HepG2 (cell line): ENCODE data around the gene TMEM184C. TPM values are rescaled to one million over a fixed set of nuclear protein-coding genes. Genes with fewer than 3 reads are reported as not detected.

Experiments used
- CREB1 ChIP-seq, 2 experiments: fragments of 450-650 bp in 1 of 2; IDR thresholded peaks; 2 replicates each; pipeline ENCODE4 v1.6.1; 2016 to 2017; ENCODE audit warnings: control low read depth in 1 of 2, mild to moderate bottlenecking in 1 of 2, missing compliant biosample characterization in 1 of 2, missing genetic modification characterization in 1 of 2
- FOXO4 ChIP-seq: sonication (generic); formaldehyde crosslinking; conservative IDR thresholded peaks from 2 replicates; pipeline ENCODE4 v1.8.1; 2023; ENCODE audit warnings: missing genetic modification reagents
- IRF2 ChIP-seq: IDR thresholded peaks from 2 replicates; pipeline ENCODE4 v1.6.1; 2018; ENCODE audit warnings: missing genetic modification reagents, missing compliant biosample characterization
- KLF13 ChIP-seq: sonication (generic); formaldehyde crosslinking; IDR thresholded peaks from 2 replicates; pipeline ENCODE4 v1.4.0; 2020; ENCODE audit warnings: mild to moderate bottlenecking, missing genetic modification reagents
- KLF16 ChIP-seq, 2 experiments: sonication (generic) in 1 of 2; formaldehyde crosslinking in 1 of 2; IDR thresholded peaks; 2 replicates each; pipeline versions ENCODE4 v1.6.1 to v1.8.0; 2016 to 2023; ENCODE audit warnings: missing genetic modification reagents in 2 of 2, missing compliant biosample characterization in 1 of 2
- MED8 ChIP-seq: sonication (generic); formaldehyde crosslinking; IDR thresholded peaks from 2 replicates; pipeline ENCODE4 v1.8.1; 2023; ENCODE audit warnings: mild to moderate bottlenecking, missing genetic modification reagents; ENCODE audit not compliant: insufficient replicate concordance
- MTA3 ChIP-seq: sonication (generic); formaldehyde crosslinking; IDR thresholded peaks from 2 replicates; pipeline ENCODE4 v1.4.0; 2020; ENCODE audit warnings: missing genetic modification reagents
- NFE2 ChIP-seq: sonication (generic); formaldehyde crosslinking; IDR thresholded peaks from 2 replicates; pipeline ENCODE4 v1.4.0; 2020; ENCODE audit warnings: missing genetic modification reagents
- NFKBIZ ChIP-seq: IDR thresholded peaks from 2 replicates; pipeline ENCODE4 v1.6.1; 2018; ENCODE audit warnings: missing genetic modification reagents, missing compliant biosample characterization
- PITX1 ChIP-seq: sonication (generic); formaldehyde crosslinking; IDR thresholded peaks from 2 replicates; pipeline ENCODE4 v1.5.1; 2020; ENCODE audit warnings: mild to moderate bottlenecking, missing genetic modification reagents
- SMARCC2 ChIP-seq: fragments of 450-650 bp; IDR thresholded peaks from 2 replicates; pipeline ENCODE4 v1.6.1; 2017; ENCODE audit warnings: antibody characterized with exemption, mild to moderate bottlenecking
- SP5 ChIP-seq: IDR thresholded peaks from 2 replicates; pipeline ENCODE4 v1.6.1; 2016; ENCODE audit warnings: low read depth, borderline replicate concordance
- UBTF ChIP-seq: sonication (generic); formaldehyde crosslinking; IDR thresholded peaks from 2 replicates; pipeline ENCODE4 v1.4.0; 2020; ENCODE audit warnings: mild to moderate bottlenecking, missing genetic modification reagents
- ZBTB21 ChIP-seq: sonication (generic); formaldehyde crosslinking; IDR thresholded peaks from 2 replicates; pipeline ENCODE4 v1.4.0; 2020; ENCODE audit warnings: missing genetic modification reagents
- ZNF225 ChIP-seq: sonication (generic); formaldehyde crosslinking; IDR thresholded peaks from 2 replicates; pipeline ENCODE4 v1.4.0; 2020; ENCODE audit warnings: mild to moderate bottlenecking, missing genetic modification reagents
- ZNF30 ChIP-seq: sonication (generic); formaldehyde crosslinking; IDR thresholded peaks from 2 replicates; pipeline ENCODE4 v1.5.0; 2020; ENCODE audit warnings: mild to moderate bottlenecking, missing genetic modification reagents
- ZNF432 ChIP-seq: sonication (generic); formaldehyde crosslinking; IDR thresholded peaks from 2 replicates; pipeline ENCODE4 v1.5.0; 2020; ENCODE audit warnings: missing genetic modification reagents, mild to moderate bottlenecking, borderline replicate concordance
- ZNF644 ChIP-seq: IDR thresholded peaks from 2 replicates; pipeline ENCODE4 v1.6.1; 2016; ENCODE audit warnings: low read depth
- ZNF777 ChIP-seq: sonication (generic); formaldehyde crosslinking; IDR thresholded peaks from 2 replicates; pipeline ENCODE4 v1.4.0; 2020; ENCODE audit warnings: missing genetic modification reagents
- polyA plus RNA-seq, 8 experiments: library from polyadenylated mRNA; depleted of rRNA in 3 of 8; stranded (reverse) in 7 of 8; unstranded in 1 of 8; fragments of >200 nt; fragmentation: Illumina TruSeq in 4 of 8; extraction: Trizol in 4 of 8; gene quantifications; 2 replicates each; pipeline versions ENCODE4 v1.2.1 to v1.2.3, GENCODE V29; 2011 to 2016; ENCODE audit warnings: low read depth in 4 of 8, missing spikeins in 1 of 8, mixed read lengths in 1 of 8; ENCODE audit not compliant: insufficient read depth in 1 of 8
- total RNA-seq, 5 experiments: library from RNA; depleted of rRNA; stranded (reverse); fragments of >200 nt; fragmentation: Illumina TruSeq; extraction: Trizol; gene quantifications; 2 replicates each; pipeline ENCODE4 v1.2.3, GENCODE V29; 2016; ENCODE audit warnings: low read depth in 1 of 5
- TF ChIP-seq, protein P1 (sequence below): sonication (generic); formaldehyde crosslinking; IDR thresholded peaks from 2 replicates; pipeline ENCODE4 v1.4.0; 2020; ENCODE audit warnings: mild to moderate bottlenecking, missing genetic modification reagents
- TF ChIP-seq, protein P2 (sequence below): sonication (generic); formaldehyde crosslinking; IDR thresholded peaks from 2 replicates; pipeline ENCODE4 v1.4.0; 2020; ENCODE audit warnings: missing genetic modification reagents
- TF ChIP-seq, protein P3 (sequence below): IDR thresholded peaks from 2 replicates; pipeline ENCODE4 v1.6.1; 2018; ENCODE audit warnings: missing genetic modification reagents, mild to moderate bottlenecking, missing compliant biosample characterization

TMEM184C gene
- total and polyA plus RNA-seq, 2 of the 13 experiments (the other 11 are each of a cell fraction or from before 2014, with no cell fraction given): 13.9 to 26.1 TPM

DNA sequence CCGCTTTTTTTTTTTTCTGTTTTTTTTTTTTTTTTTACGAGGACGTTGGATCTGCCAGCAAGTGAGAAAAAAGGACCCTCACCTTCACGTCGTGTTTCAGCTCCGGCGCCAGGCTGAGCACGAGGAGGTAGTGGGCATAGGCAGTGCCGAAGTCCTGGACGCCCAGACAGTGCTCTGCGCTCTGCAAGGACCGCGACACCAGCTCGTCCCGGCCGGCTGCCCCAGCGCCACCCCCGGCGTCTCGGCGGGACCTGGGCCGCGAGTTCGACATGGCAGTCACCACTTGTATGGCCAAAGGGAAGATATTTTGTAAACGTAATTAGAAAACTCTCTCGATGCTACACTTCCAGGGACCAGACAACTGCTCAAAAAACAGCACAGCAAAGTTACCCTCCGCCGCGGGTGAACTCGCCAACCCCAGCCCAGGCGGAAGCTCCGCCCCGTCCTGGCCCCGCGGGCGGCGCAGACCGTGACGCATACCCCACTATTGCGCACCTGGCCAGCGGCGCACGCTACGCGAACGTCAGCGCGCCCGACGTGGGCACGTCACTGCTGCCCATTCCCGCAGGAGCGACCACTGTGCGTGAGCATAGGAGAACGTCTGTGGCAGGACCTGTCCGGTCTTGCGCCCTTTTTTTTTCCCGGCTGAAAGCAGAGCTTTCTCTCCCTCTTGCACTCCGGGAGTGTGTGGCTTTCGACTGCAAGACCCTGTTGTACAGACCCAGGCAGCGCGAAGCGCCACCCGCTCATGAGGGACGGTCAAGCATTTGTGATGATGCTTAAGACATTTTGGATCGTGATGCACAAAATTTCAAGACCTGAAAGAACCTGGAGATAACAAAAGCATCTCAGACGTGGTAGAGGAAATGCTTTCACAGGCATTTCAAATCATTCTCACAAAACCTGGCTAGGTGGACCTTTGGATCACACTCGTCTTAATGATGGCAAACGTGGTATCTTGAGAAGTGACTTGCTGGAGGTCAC is 66.8 kb downstream of the TMEM184C start, which contains the start of gene PRMT9 (continued):
- TF ChIP-seq CREB1 (IDR thresholded peaks at IDR 0.05): peak; percentile 97
- peak; percentile 98 for TF ChIP-seq CREB1 (CRISPR knock-in tag; IDR thresholded peaks at IDR 0.05)
- no peak for TF ChIP-seq NFE2
- no peak for TF ChIP-seq SMARCC2
- TF ChIP-seq ZNF644: no peak
- TF ChIP-seq UBTF (CRISPR knock-in tag): peak; percentile 87
- TF ChIP-seq ZNF432: no peak
- no peak for TF ChIP-seq MTA3 (CRISPR knock-in tag)
- TF ChIP-seq NFKBIZ (CRISPR knock-in tag): no peak
- TF ChIP-seq KLF13 (CRISPR knock-in tag): no peak
- TF ChIP-seq, protein P1, sequence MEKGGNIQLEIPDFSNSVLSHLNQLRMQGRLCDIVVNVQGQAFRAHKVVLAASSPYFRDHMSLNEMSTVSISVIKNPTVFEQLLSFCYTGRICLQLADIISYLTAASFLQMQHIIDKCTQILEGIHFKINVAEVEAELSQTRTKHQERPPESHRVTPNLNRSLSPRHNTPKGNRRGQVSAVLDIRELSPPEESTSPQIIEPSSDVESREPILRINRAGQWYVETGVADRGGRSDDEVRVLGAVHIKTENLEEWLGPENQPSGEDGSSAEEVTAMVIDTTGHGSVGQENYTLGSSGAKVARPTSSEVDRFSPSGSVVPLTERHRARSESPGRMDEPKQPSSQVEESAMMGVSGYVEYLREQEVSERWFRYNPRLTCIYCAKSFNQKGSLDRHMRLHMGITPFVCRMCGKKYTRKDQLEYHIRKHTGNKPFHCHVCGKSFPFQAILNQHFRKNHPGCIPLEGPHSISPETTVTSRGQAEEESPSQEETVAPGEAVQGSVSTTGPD (CRISPR knock-in tag): no peak
- TF ChIP-seq MED8 (CRISPR knock-in tag): no peak
- TF ChIP-seq FOXO4 (CRISPR knock-in tag): no peak
- peak; percentile 71; the same call in 1 of the 2 replicates for TF ChIP-seq ZNF225 (CRISPR knock-in tag)
- no peak for TF ChIP-seq ZNF30 (CRISPR knock-in tag)
- peak; percentile 55; the same call in 1 of the 2 replicates for TF ChIP-seq SP5 (CRISPR knock-in tag)
- TF ChIP-seq IRF2: peak; percentile 83; the same call in 1 of the 2 replicates
- peak in 1 of 2 experiments; percentile 52; a peak in 1 of 4 replicates for TF ChIP-seq KLF16 (CRISPR knock-in tag; IDR thresholded peaks at IDR 0.05)
- peak; percentile 50; the same call in 1 of the 2 replicates for TF ChIP-seq PITX1
- TF ChIP-seq ZBTB21: peak; percentile 95
- TF ChIP-seq, protein P2, sequence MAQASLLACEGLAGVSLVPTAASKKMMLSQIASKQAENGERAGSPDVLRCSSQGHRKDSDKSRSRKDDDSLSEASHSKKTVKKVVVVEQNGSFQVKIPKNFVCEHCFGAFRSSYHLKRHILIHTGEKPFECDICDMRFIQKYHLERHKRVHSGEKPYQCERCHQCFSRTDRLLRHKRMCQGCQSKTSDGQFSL: no peak
- TF ChIP-seq ZNF777 (CRISPR knock-in tag): peak; percentile 52; the same call in 1 of the 2 replicates
- TF ChIP-seq, protein P3, sequence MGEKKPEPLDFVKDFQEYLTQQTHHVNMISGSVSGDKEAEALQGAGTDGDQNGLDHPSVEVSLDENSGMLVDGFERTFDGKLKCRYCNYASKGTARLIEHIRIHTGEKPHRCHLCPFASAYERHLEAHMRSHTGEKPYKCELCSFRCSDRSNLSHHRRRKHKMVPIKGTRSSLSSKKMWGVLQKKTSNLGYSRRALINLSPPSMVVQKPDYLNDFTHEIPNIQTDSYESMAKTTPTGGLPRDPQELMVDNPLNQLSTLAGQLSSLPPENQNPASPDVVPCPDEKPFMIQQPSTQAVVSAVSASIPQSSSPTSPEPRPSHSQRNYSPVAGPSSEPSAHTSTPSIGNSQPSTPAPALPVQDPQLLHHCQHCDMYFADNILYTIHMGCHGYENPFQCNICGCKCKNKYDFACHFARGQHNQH (CRISPR knock-in tag): peak; percentile 69; the same call in 1 of the 2 replicates
